HL-60 (cell line): ENCODE results near the gene TMTC2.
"Not testable (repeated sequence)": the region's sequence is repeated elsewhere in the genome, so short reads cannot be mapped to it uniquely, and the experiment has no call there.

Experiments used
- DNase-seq, 2 experiments: peaks; one replicate each; pipeline ENCODE4 v3.0.0-alpha.2; 2010 to 2020; ENCODE audit warnings: low read depth in 1 of 2, low spot score in 1 of 2
- H3K27ac ChIP-seq: fragments of 250-450 bp; sonication (Bioruptor Pico); replicated peaks from 2 replicates; pipeline ENCODE4 v1.5.1; 2020; ENCODE audit warnings: mild to moderate bottlenecking, moderate library complexity
- H3K27me3 ChIP-seq: fragments of 250-450 bp; sonication (Bioruptor Pico); 2 replicates; pipeline ENCODE4 v1.5.1; 2021; ENCODE audit warnings: mild to moderate bottlenecking, moderate library complexity; ENCODE audit not compliant: insufficient read depth, poor library complexity, severe bottlenecking
- H3K4me3 ChIP-seq: replicated peaks from 2 replicates; pipeline ENCODE4 v1.5.1; 2011; ENCODE audit warnings: mild to moderate bottlenecking, control low read depth, low read length; ENCODE audit not compliant: insufficient read depth
- CTCF ChIP-seq: IDR thresholded peaks from one replicate; pipeline ENCODE4 v1.5.1; 2011; ENCODE audit warnings: low read length, control low read depth, inconsistent platforms; ENCODE audit not compliant: insufficient read depth
- GABPA ChIP-seq: IDR thresholded peaks from 2 replicates; pipeline ENCODE4 v1.6.1; 2012; ENCODE audit warnings: low read depth
- POLR2AphosphoS5 ChIP-seq: IDR thresholded peaks from 2 replicates; pipeline ENCODE4 v1.6.1; 2012; ENCODE audit warnings: low read depth
- REST ChIP-seq: IDR thresholded peaks from 2 replicates; pipeline ENCODE4 v1.6.1; 2012; ENCODE audit warnings: low read depth; ENCODE audit not compliant: insufficient replicate concordance
- SPI1 ChIP-seq: IDR thresholded peaks from 2 replicates; pipeline ENCODE4 v1.6.1; 2012; ENCODE audit warnings: low read depth, mild to moderate bottlenecking, borderline replicate concordance

The TMTC2 gene

GRCh38 chr12:83114966-83115365 is 428.3 kb downstream of the TMTC2 start:
- no peak for DNase-seq
- H3K4me3 ChIP-seq, result no peak overlapping the region
- no peaks in the 10 kb centered on the region for H3K27me3 ChIP-seq
- TF ChIP-seq CTCF (no peak), REST (no peak), POLR2AphosphoS5 (no peak), GABPA (no peak), SPI1 (no peak)
- H3K27ac ChIP-seq, result no peak overlapping the region

GRCh38 chr12:83117926-83118325 is 431.2 kb downstream of the TMTC2 start:
- peak; percentile 42; the same call in 1 of the 2 replicates for TF ChIP-seq SPI1
- H3K27me3 ChIP-seq, H3K4me3 ChIP-seq, DNase-seq, H3K27ac ChIP-seq: not testable (repeated sequence)

GRCh38 chr12:83121897-83122622 is 435.4 kb downstream of the TMTC2 start:
- Histone ChIP-seq H3K27ac (no peak overlapping the region), H3K4me3 (no peak overlapping the region), H3K27me3 (no peaks in the 10 kb centered on the region)
- TF ChIP-seq REST (no peak), POLR2AphosphoS5 (no peak), GABPA (no peak)
- DNase-seq, result no peak

GRCh38 chr12:83122623-83122934 is 435.9 kb downstream of the TMTC2 start:
- TF ChIP-seq GABPA, result no peak
- no peak for TF ChIP-seq POLR2AphosphoS5
- no peak for TF ChIP-seq SPI1
- TF ChIP-seq REST, result no peak
- TF ChIP-seq CTCF, result no peak
- no peak overlapping the region for H3K27ac ChIP-seq
- no peak overlapping the region for H3K4me3 ChIP-seq
- no peak for DNase-seq
- no peaks in the 10 kb centered on the region for H3K27me3 ChIP-seq
